ENCODE results near the gene RMND5A.
"Not testable (repeated sequence)": the region's sequence is repeated elsewhere in the genome, so short reads cannot be mapped to it uniquely, and the experiment has no call there.

- not testable (repeated sequence) for TF ChIP-seq CTCF (IDR thresholded peaks at IDR 0.05 in 8 of 11, conservative IDR thresholded peaks at IDR 0.05 in 3 of 11); POLR2AphosphoS5 (IDR thresholded peaks at IDR 0.05)
Measured at GRCh38 chr2:86741889-86742498, 21.9 kb downstream of the RMND5A start.
